Tibial nerve (tissue), 4 donors: ENCODE measurements around the gene PPP1R3F.

Experiments used
- EP300 ChIP-seq, 2 donors: sonication (generic); formaldehyde crosslinking; IDR thresholded peaks; one replicate each; pipeline ENCODE4 v1.6.1; 2017; ENCODE audit warnings: antibody characterized with exemption in 2 of 2, mild to moderate bottlenecking in 1 of 2
- TF ChIP-seq, protein P1 (sequence below), 5 experiments: fragments of 200-600 bp in 3 of 5; fragments of 450-650 bp in 2 of 5; sonication (generic) in 3 of 5; IDR thresholded peaks; one replicate each; pipeline ENCODE4 v1.5.1; 2016 to 2019; ENCODE audit warnings: antibody characterized with exemption in 5 of 5, mild to moderate bottlenecking in 3 of 5, moderate library complexity in 2 of 5

DNA sequence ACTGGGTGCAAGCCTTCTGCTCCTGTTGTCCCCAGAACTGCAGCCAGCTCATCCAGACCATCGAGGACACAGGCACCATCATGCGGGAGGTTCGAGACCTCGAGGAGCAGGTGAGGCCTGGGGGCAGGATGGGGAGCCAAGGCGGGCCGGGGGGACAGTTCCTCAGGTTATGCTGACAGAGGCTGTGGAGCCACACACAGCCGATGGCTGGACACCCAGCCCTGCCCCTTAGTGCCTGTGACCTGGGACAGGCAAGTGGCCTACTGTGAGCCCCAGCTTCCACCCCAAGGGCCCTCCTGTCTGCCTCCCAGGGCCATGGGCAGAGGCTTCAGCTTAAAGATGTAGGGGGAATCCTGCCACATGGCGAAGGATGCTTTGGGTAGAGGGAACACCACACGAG is 20.0 kb upstream of the PPP1R3F start:
- TF ChIP-seq, protein P1, sequence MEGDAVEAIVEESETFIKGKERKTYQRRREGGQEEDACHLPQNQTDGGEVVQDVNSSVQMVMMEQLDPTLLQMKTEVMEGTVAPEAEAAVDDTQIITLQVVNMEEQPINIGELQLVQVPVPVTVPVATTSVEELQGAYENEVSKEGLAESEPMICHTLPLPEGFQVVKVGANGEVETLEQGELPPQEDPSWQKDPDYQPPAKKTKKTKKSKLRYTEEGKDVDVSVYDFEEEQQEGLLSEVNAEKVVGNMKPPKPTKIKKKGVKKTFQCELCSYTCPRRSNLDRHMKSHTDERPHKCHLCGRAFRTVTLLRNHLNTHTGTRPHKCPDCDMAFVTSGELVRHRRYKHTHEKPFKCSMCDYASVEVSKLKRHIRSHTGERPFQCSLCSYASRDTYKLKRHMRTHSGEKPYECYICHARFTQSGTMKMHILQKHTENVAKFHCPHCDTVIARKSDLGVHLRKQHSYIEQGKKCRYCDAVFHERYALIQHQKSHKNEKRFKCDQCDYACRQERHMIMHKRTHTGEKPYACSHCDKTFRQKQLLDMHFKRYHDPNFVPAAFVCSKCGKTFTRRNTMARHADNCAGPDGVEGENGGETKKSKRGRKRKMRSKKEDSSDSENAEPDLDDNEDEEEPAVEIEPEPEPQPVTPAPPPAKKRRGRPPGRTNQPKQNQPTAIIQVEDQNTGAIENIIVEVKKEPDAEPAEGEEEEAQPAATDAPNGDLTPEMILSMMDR (IDR thresholded peaks at IDR 0.05) = no peak
- no peak for TF ChIP-seq EP300 (IDR thresholded peaks at IDR 0.05)
